NCI-H82 treated with DMSO at 0.1 percent for 48 hours (cell line): ENCODE data around the gene ITIH5.
"Not testable (repeated sequence)": the region's sequence is repeated elsewhere in the genome, so short reads cannot be mapped to it uniquely, and the experiment has no call there.

Experiments used
- DNase-seq: peaks from one replicate; lab custom pipeline; 2025; ENCODE audit not compliant: unreplicated experiment; lab: John Stamatoyannopoulos, UW

ITIH5 gene

DNA sequence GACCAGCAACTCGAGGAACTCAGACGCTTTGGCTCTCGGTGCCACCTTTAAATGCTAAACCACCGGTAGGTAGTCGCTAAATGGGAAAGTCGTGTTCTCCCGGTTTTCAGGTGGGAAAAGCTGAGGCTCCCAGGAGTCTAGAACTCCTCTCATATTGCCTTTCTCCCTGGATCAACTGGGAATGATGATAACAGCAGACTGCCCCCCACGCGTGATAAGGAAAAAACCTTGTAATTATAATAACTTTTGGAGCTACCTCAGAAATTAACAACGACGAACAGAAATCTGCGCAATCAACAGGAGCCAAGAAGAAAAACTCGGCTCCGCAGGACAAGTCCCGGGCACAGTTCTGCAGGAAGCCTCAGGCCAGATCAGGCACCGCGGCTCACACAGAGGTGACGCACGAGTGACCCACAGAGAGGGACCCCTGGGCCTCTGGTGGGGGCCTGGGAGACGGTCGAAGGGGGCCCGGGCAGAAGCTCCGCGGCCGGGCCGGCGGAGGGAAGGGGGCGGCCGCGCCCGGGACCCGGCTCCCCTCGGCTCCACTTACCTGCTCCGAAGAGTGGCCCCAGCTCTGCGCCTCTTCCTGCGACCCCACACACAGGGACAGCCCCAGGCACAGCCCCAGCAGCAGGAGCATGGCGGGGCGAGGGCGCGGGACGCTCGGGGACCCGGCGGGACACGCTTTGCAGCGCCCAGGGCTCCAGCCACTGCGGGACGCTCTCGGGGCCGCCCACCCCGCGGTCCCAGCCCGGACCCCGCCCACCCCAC, at the start of gene ITIH5:
ITIH5 (minus strand) TSS at position 714 of the 771 bp plus-strand sequence; CDS start at position 640, 74 bp downstream.
- no peak for DNase-seq

DNA sequence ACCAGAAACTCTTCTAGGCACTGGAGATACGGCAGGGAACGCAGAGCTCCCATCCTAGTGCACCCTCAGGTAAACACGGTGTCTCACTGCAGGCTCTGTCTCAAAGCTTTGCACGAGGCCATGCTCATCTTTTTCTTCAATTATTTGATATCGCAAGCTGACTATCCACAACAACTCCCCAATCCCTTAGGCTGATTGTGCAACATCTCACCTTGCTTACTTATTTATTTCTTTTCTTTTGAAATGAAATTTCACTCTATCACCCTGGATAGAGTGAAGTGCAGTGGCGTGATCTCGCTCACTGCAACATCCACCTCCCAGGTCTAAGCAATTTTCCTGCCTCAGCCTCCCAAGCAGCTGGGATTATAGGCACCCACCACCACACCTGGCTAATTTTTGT, 48.7 kb upstream of the ITIH5 start:
- no peak for DNase-seq

DNA sequence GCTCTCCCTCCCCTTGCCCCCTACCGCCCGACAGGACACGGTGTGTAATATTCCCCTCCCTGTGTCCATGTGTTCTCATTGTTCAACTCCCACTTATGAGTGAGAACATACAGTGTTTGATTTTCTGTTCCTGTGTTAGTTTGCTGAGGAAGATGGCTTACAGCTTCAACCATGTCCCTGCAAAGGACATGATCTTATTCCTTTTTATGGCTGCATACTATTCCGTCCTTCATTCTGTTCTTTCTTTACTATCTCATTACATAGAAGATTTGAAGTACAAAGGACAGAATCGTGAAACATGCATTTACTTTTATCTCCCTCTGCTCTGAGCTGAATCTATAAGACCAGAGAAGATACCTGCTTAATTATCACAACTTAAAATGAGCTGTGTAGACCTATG, 44.3 kb upstream of the ITIH5 start:
- DNase-seq: not testable (repeated sequence)

DNA sequence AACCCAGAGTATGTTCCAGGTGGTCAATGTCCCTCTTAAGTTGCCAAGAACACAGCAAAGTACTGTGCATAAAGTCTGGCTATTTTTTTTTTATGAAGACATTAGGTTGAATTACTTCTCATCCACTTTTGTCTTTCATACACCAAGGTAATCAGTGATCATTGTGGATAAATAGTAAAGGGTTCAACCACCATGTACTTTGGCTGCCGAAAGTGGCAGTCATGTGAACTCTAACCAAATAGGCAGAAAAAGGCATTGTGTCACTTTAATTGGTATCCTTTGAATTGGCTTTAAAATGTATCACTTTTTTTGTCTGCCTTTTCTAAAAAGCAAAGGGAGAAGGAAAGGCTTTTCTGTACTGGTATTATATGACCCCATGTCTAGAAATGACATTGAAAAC, 43.7 kb upstream of the ITIH5 start:
- DNase-seq: no peak

DNA sequence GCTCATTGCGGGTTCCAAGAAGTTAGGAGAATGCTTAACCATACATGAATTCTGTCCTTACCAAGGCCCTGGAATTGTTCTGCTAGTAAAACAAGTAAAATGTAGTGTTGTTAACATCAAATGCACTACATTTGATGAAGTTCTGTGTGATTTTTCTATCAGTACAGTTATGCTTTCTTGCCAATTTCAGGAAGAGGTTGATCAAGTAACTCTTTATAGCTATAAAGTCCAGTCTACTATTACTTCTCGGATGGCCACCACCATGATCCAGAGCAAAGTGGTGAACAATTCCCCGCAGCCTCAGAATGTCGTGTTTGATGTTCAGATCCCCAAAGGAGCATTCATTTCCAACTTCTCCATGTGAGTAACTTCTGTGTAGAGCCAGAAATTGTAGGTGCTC, 42.1 kb upstream of the ITIH5 start:
- DNase-seq: no peak

DNA sequence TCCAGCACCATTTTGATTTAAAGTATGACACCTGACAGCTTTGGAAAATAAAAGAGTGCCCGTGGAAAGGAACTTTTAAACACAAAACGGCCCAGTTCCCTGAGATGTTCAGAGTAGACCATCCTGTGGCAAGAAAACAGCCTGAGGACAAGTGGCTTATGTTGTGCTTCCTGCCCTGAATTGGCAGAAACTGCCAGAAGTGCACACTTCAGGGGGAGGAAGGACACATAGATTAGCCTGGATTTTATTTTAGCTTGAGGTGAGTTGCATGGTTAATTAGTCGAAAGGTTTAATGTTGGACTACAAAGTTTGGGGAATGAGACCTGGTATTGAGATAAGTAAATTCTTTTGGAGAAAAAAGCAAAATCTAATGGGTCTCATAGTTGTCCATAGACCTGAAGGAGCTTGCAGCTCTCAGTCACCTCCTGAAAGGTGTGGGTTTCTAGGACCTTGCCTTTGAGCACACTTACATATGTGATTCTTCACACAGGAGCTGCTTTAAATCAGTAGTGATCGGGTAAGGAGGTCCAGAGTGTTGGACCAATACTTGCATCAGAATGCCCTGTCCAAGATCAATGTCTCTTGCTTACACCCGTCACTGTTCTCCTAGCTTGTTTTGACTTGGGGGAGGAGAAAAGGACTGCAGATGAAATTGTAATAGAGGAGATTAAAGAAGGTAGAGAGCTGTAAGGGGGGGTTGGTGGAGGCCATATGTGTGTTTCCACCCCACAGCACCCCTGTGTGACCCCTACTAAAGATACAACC, 41.3 kb upstream of the ITIH5 start:
- DNase-seq: no peak

DNA sequence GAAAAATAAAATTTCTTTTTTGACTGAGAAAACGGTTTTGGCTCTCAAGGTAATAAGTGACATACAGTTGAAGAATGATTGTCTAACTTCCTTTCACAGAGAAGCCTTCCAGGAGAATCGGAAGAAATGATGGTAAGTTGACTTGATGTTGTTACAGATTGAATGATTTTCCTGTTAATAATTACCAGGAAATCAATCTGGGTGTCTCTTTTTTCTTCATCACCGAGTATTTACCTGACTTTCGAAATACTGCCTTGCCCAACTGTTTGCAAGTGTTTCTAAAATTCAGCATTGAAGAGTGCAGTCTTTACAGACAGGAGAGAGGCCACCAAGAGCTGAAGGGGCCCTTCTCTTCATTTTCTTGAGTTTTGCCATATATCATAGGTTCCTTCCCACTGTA, 40.3 kb upstream of the ITIH5 start:
- DNase-seq: no peak

DNA sequence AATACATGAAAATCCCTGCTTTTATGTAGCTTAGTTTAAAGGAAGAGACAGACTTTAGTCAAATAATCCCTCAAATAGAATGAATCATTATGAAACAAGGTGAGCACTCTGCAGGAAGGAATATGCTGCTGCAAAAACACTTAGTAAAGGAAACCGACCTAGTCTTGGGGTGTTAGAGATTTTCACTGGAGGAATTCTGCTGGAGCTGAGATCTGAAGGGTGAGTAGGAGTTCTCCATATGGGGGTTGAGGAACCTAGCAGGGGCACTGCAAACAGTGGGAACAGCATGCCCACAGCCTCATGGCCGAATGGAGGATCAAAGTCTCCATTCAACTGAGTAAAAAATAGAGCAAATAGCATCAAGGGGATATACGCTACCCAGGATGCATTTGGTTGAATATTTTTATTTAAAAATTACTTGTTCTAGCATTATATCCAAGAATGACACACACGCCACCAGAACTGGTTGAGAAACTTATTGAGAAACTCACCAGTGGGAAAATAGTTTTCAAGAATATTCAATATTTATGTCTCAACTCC, 39.8 kb upstream of the ITIH5 start:
- DNase-seq: no peak

DNA sequence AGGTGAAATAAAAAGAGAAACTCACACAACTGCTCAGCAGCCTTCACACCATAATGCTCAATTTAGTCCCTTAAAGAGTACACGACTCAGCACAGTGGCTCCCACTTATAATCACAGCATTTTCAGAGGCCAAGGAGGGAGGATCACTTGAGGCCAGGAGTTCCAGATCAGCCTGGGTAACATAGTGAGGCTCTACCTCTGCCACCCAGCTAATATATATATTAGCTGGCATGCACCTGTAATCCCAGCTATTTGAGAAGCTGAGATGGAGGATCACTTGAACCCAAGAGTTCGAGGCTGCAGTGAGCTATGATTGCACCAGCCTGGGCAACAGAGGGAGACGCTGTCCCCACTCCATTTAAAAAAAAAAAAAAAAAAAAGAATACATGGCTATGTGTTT, 38.6 kb upstream of the ITIH5 start:
- DNase-seq: no peak

DNA sequence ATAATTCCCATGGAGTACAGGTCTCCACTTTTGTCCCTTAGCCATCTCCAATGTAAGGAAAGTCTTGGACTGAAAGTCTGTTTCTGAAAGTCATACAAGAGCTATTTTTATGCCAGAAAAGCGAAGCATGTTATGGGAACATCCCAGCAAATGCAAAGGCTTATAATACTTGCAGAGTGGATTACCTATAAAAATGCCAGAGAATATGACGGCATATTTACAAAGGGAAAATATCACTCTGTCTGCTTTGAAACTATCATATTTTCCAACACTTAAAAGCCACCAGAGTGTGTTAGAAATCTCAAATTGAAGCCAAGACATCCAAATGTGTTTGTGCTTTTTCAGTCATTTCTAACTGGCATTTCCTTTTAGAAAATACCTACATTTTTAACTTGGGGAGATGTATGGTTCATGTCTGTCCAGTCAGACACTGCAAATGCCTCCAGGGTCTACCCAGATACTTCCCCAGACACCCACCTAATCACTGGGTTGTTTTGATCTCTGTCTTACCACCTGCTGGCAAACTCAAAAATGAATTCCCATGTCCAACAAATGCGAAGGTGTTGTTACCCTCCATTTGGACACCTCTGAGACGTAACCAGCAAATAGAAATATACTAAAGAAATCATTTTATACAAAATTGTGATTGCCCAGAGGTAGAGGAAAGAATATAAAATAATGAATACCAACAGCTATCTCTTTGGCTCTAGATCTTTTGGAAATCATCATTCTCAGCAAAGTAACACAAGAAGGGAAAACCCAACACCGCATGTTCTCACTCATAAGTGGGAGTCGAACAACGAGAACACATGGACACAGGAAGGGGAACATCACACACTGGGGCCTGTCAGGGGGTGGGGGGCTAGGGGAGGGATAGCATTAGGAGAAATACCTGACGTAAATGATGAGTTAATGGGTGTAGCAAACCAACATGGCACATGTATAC, 37.6 kb upstream of the ITIH5 start:
- DNase-seq: no peak

DNA sequence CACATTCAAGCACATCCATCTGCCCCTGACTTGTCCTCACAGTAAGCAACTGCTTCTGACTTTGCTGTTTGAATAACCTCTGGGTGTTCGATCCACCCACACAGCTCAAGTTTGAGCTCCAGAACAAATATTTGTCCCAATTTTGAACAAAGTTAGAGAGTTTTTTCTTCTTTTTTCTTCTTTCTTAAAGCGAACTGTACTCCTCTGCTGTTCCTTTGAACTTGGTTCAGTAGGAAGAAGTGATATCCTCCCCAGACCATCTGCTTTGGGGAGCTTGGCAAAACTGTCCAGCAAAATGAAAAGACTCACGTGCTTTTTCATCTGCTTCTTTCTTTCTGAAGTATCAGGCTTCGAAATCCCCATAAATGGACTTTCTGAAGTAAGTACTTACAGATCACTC, 36.4 kb upstream of the ITIH5 start, which contains the start of gene ITIH2:
ITIH2 (plus strand) TSS at position 177 of the 400 bp plus-strand sequence; CDS start at position 296, 119 bp downstream.
- no peak for DNase-seq

DNA sequence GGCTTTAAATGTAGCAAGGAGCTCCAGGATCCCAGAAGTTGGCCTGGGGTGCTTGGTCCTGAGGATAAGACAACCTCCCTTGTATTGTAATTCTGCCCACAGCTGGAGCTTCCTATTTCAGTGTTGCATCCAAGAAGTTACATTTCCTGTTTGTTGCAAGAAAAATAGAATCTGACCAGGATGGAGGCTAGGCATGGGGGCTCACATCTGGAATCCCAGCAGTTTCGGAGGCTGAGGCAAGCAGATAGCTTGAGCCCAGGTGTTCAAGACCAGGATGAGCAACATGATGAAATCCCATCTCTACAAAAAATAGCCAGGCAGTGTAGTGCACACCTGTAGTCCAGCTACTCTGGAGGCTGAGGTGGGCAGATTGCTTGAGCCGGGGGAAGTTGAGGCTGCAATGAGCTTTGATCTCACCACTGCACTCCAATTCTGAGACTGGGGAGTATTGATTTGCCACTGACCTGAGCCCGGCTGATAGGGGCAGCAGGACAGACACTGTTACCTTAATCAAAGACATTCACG, 35.6 kb upstream of the ITIH5 start:
- DNase-seq: no peak

DNA sequence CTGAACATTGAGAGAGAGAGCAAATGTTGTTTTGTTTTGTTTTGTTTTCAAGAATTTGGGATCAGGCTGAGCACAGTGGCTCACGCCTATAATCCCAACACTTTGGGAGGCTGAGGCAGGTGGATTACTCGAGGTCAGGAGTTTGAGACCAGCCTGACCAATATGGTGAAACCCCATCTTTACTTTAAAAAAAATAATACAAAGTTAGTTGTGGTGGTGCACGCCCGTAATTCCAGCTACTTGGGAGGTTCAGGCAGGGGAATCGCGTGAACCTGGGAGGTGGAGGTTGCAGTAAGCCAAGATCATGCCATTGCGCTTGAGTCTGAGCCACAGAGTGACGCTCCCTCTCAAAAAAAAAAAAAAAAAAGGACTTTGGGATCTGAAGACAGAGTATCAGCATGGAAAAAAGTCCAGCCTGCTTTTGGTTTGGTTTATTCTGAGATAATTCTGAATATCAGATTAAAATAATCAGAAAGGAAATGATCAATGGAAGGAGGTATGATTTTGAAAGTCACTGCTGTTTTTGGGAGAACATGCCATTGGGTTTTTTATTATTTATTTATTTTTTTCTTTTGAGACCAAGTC, 34.5 kb upstream of the ITIH5 start:
- no peak for DNase-seq

DNA sequence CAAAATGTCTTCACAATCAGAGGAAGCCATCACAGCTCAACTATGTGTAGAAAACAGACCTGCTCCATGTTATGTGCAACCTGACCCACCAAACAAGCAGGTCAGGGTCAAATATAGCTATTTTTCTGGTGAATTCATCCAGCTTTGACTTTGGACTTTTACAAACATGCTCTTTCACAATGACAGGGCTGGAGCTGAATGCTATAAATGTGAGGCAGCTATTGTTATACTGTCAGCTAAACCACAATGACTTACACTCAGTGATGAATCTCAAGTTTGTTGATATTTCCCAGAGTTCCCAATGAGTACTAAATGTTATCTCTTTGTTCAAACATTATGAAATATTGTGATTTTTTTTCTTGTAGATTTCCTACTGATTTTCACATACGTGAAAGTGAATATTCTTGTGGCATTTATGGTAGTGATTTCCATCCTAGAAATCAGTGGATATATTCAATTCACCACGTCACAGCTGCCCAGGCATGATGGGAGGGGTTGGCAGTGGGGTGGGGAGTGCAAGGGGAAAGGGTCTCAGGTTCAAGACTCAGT, 33.9 kb upstream of the ITIH5 start:
- no peak for DNase-seq

DNA sequence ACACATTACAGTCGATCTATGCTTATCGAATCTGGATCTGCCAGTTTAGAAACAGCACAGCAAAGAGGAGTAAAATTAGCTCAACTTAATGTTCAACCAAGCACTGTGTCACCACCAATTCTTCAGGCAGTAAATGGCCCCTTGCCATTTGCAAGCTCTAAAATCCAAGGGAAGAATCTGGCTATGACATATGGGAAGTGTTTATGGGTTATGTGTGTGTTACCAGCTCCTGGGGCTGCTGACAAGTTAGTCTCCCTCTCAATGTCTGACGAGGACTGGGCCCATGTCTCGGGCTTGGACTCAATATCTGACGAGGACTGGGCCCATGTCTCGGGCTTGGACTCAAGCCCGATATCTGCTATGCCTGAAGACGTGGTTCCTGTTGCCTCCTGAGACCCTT, 30.7 kb upstream of the ITIH5 start:
- no peak for DNase-seq

DNA sequence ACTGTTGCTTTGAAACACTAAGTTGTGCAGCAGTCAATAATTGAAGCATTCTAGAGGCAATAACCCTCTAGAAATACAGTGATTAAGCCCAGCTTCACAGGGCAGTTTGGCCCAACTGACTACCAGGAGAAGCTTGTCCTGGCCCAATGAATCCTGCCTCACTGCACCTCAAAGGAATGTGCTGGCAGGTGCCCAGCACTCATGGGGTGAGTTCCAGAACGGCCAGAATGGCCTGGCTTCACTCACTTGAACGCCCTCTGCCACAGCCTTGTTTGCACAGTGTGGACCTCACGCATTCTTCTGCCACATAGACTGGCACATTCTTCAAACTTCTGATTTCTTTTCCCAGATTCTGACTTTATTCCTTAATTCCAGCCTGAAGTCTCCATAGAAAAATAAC, 29.8 kb upstream of the ITIH5 start:
- DNase-seq: no peak

DNA sequence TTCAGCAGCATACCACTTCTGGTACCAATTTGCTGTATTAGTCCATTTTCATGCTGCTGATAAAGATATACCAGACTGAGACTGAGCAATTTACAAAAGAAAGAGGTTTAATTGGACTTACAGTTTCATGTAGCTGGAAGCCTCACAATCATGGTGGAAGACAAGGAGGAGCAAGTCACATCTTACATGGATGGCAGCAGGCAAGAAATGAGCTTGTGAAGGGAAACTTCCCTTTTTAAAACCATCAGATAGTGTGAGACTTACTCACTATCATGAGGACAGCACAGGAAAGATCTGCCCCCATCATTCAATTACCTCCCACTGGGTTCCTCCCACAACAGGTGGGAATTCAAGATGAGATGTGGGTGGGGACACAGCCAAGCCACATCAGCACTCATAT, 26.4 kb upstream of the ITIH5 start:
- DNase-seq: not testable (repeated sequence)

DNA sequence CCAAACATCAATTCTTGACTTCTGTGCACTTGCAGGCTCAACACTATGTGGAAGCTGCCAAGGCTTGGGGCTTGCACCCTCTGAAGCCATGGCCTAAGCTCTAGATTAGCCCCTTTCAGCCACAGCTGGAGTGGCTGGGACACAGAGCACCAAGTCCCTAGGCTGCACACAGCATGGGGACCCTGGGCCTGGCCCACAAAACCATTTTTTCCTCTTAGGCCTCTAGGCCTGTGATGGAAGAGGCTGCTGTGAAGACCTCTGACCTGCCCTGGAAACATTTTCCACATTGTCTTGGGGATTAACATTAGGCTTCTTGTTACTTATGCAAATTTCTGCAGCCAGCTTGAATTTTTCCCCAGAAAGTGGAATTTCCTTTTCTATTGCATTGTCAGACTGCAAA, 25.6 kb upstream of the ITIH5 start:
- DNase-seq: not testable (repeated sequence)

DNA sequence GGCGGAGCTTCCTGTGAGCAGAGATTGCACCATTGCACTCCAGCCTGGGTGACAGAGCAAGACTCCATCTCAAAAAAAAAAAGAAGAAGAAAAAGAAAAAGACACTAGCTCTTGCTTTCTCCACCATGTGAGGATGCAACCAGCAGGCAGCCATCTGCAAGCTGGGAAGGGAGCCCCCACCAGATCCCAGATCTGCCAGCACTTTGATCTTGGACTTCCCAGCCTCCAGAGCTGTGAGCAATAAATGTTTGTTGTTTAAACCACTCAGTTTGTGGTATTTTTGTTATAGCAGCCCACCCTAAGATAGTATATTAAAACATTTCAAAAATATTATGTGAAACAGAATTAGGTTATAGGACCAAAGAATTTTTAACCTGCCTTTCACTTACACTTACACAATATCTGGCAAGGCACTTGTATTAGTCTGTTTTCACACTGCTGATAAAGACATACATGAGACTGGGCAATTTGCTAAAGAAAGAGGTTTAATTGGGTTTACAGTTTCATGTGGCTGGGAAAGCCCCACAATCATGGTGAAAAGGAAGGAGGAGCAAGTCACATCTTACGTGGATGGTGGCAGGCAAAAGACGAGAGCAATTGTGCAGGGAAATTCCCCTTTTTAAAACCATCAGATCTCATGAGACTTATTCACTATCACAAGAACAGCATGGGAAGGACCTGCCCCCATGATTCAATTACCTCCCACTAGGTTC, 24.3 kb upstream of the ITIH5 start:
- DNase-seq: not testable (repeated sequence)
